Germinal center (tissue), 1 donor: ENCODE results near the gene B3GNT9.

Experiments
- DNase-seq: peaks from one replicate; pipeline ENCODE4 v3.0.0; 2012; ENCODE audit warnings: mixed read lengths, low spot score

B3GNT9 gene

DNA sequence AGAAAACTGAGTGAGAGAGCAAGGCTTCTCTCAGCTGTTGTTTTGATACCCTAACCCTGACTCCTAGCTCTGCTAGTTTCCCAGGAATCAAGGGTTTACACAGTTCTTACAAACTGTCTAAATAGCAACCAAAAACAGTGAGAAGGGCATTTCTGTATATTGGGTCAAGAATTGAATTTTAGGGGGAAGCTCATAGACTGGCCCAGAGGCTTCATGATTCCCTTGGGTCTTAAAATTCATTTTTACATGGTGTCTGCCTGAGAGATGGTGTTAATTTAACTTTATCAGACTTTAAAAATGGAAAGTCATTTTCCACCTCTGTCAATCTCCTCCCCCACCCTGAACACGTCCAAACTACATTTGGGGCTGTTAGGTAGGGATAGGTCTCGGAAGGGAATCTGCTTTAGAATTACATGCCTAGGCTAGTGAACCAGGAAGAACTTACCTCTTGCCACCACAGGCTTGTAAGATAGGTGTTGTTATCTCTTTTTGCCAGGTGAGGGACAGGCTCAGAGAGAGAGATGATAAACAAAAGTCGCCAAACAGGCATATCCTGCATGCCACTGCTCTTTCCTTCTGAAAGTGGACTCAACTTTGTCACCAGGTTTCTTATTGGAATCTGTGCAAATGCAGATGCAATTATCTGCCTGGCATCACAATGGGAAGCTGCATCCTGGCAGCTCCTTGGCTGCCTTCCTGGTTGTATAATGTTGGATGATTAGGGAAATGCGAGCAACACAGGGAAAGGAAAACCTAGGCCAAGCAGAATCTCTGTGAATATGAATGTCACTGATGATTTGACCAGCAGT, 38.0 kb downstream of the B3GNT9 start:
- DNase-seq, result no peak

DNA sequence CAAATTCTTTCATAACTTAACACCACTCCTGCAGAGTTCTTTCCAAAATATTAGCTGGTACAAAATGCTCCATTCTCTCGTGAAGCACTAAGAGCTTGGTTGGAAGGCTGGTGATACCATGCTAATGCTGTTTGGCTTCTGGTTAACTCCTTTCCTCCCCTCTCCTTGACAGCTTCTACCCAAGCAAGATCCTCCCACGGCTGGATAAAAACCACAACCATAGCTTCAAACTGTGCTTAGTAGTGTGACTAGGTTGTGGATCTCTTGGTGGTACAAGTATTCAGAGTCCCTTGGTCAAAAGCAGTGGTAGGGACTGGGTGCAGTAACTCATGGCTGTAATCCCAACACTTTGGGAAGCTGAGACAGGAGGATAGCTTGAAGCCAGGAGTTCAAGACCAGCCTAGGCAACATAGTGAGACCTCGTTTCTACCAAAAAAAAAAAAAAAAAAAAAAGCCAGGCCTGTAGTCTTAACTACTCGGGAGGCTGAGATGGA, 38.8 kb downstream of the B3GNT9 start:
- no peak for DNase-seq

DNA sequence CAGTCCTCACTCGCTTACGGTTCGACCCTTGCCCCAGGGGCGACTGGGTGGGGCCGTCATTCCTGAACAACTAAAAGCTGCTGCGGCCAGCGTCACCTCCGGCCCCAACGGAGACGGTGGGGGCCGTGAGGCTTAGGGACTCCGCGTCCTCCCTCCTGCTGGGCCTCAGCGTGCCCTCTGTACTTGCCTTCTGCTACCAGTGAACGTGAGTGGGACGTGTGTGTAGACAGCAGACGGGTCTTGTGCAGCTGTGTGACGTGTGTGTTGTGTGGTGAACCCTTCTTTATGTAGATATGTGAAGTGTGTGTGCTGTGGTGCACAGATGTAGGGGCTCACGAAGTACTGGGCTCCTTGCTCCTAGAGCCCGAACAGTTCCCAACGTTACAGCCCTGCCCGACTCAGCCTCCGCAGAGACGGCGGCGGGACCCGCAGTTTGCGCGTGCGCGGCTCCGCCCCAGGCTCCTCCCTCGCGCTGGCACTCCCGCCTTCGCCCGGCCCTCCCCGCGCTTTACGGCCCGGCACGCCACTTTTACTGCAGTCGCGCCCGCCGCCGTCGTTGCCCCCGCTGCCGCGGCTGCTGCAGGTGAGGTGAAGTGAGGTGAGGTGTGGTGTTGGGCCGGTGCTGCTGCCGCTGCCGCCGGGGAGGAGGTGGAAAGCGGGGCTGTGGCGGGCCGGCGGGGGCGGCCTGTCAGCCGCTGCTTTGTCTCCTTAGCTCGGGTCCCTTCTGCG, 41.2 kb downstream of the B3GNT9 start, which contains the start of gene PHAF1:
PHAF1 (plus strand) TSS at position 535 of the 729 bp plus-strand sequence. CDS start 235 bp downstream, outside the sequence.
- DNase-seq, result peak; percentile 99

DNA sequence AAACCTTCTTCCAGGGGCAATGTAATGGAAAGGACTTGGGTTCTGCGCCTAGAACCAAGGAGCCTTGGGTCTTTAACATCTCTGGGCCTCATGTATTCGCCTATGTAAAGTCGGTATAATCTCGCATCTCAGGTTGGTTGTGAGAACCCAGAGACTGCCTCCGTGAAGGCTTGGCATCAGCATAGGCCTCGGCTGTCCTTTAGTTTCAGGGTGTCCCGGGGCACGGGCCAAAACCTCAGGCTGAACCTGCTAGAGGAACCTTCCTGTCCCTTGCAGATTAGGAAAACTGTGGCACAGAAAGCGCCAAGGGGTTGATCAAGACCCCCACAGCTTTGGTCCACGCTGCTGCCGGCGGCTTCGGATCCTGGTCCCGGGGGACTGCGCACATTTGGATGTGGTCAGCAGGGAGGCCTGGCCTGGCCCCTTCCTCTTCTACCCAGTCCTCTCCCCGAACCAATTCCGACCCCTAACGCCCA, 41.8 kb downstream of the B3GNT9 start:
- no peak for DNase-seq

DNA sequence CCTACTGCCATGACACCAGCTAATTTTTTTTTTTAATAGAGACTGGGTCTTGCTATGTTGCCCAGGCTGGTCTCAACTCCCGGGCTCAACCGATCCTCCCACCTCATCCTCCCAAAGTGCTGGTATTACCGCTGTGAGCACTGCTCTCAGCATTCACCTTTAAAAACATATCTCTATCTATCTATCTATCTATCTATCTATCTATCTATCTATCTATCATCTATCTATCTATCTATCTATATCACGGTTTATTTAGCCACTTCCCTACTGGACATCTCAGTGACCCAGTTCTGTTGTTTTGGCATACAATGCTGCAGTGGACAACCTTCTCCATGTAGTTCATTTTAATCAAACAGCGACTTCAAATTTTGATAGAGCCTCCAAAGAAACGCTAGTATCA, 42.3 kb downstream of the B3GNT9 start:
- no peak for DNase-seq

DNA sequence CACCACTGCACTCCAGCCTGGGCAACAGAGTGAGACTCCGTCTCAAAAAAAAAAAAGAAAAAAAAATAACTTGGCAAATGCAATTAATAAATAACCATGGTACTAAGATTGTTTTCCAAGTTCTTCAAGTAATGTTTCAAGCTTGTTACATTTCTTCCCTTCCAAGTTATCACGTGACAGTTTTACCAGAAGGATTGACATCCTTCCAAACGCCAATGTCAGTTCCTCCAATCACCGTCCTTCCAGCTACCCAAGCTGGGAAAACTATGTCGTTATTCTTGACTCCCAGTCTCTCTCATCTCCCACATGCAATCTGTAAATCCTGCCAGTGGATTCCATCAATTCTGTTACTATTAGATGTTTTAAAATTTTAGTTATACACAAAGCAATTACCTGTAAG, 44.9 kb downstream of the B3GNT9 start:
- no peak for DNase-seq

DNA sequence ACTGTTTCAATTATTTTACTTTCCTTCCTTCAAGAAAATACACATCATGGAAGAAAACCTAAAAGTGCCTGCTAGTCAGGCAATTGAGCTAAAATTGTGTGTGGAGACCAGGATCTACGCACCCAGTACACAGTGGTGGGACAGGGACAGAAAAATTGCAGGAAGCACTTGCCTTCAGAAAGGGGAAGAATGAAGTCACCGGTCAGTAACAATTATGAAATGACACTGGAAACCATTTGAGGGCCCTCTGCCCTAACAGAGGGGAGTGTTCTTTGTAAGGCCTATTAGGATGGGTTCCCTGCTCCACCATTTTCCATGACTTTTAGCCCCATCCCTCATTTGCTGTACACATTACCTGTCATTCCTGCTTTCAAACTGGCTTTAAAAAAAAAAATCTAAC, 45.6 kb downstream of the B3GNT9 start:
- no peak for DNase-seq

DNA sequence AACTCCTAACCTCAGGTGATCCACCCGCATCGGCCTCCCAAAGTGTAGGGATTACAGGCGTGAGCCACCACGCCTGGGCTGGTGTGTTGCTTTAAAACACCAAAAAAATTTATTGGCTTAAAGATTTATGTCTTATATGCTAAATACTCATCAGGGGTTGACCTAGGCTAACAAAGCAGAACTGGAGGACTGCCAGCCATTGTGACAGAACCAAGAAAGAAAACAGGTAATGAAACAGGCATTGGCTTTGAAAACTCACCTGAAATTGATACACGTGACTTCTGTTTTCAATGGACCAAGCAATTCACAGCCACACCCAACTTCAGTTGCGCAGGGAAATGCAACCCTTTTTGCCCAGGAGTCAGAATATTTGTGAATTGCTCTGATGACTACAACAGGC, 46.0 kb downstream of the B3GNT9 start:
- DNase-seq, result no peak

DNA sequence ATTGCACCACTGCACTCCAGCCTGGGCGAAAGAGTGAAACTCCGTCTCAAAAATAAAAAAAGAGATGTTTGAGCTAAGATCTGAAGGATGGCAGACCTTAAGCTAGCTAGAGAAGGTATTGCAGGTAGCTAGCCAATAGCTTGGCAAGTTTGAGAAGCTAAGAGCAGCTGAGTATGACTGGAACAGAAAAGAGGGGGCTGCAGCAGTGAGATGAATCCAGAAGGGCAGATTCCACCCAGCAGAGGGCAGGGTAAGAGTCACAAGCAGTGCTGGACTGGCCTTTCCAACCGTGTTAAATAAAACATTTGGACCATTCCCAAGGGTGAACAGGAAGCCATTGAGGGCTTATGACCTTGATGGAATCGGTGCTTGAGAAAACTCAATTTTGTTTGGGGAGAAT, 46.7 kb downstream of the B3GNT9 start:
- DNase-seq, result no peak

DNA sequence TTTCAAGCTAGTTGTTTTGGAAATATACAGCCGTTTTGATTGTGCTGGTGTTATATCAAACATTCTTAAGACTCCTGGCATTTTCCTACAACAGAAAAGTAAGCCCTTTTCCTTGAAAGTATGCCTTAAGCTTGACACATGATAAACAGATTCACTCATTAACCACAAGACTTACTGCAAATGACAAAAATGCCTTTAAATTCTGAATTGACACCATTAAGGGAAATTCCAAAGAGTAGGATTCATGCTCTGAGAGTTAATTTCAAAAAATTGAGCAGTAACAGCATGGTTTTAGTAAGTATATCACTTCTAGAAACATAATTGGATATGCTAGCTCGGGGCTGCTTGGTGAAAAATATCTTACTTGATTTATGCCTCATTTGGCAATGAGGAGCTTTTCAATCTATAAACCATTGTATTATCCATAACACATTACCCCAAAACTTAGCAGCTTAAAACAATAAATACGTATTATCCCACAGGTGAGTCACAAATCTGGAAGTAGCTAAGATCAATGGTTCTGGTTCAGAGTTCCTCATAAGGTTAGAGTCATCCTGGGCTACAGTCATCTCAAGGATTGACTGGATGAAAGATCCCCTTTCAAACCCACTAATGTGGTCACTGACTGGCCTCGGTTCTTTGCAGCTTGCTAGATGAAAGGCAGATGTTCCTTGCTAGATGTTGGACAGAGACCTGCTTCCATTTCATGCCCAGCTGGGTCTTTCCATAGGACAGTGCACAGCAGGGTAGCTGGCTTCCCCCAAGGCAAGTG, 49.3 kb downstream of the B3GNT9 start:
- DNase-seq, result no peak

DNA sequence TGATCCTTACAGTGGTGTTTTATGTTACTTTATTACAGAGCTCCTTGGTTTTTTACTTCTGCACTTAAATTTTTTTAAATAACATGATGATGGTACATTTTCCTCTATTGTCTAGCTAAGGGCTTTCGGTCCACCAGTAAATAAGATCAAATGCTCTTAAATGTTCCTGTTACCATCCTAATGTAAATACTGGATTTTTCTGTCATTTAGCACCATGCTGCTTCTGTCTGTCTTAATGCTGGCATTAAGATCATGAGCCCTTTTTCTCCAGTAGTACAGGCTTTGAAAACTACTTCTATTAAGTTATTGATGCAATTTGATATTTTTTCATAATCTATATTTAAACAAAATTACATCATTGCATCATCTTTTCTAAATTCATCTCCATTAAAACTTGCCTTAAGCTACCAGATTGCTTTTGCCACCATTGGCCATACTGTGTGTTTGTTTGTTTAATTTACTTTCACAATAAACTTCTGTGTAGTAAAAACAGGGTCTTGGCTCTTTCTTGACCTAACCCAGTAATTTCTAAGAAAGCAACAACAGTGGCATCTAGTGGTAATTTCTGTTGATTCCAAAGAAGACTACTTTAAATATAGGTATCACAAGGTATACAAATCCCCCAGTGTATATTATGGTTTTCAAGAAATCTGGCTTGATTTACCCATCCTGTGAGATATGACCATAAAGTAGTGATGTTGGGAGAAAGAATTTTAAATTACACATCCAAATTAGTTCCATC, 50.1 kb downstream of the B3GNT9 start:
- DNase-seq, result no peak

DNA sequence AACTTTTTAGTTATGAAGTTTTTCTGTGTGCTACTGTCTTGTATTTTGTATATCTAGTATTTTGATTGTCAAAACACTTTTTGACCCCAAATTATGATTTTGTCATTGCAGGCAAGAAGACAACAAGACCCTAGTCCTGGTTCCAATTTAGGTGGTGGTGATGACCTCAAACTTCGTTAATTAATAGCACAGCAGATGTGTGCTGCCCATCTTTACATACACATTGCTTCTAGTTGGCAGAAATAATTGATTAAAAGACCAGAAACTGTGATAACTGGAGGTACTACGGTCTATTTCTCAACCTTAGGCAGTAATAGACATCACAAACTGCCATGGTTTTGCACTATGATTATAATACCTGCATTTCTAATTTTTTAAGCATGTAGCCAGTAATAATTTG, 52.2 kb downstream of the B3GNT9 start:
- no peak for DNase-seq
